Right kidney (tissue), 1 donor: ENCODE data around the gene SECTM1.
"Not testable (repeated sequence)": the region's sequence is repeated elsewhere in the genome, so short reads cannot be mapped to it uniquely, and the experiment has no call there.

ENCODE experiments used
- DNase-seq: peaks from one replicate; pipeline ENCODE4 v3.0.0-alpha.2; 2016

Gene SECTM1

DNA sequence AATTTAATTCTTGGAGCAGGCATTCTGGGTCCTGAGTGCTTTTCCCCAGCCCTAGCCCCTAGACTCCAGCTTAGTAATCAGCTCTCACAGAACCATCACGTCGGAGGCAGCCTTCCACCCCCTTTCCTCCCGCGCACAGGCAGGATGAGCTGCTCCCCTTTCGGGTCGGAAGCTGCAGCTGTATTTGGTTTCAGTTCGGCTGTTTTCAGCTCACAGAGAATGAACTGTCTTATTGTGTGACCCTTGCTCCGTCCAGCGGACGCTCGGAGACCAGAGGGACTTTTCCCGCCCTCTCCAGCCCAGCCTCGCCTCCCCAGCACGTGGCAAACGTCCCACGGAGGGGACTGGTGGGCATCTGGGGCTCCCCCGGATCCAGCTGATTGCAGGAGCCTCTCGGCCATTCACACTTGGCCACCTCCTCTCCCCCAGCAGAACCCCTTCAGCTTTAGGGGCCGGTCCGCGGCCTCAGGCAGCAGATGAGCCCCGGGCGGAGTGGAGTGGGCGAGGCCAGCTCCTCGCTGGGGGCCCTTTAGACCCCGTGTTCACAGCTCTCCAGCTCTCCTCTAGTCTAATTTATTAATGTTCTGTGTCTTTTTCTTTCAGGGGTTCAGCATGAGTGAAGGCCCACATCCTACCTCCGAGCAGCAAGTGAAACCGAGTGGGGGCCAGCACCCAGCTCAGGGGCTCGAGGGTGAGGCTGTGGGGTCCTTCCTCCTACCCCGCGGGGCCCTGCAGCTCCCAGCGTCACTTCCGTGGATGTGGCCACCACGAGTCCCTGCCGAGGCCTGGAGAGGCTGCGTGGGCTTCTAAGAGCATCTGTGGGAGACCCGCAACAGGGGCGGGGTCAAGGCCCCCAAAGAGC, 37.1 kb upstream of the SECTM1 start:
- peak; percentile 62 for DNase-seq

- no peak for DNase-seq
Measured at GRCh38 chr17:82369211-82369610, 35.6 kb upstream of the SECTM1 start.

- DNase-seq: no peak
Measured at GRCh38 chr17:82367724-82368524, 34.4 kb upstream of the SECTM1 start.

DNA sequence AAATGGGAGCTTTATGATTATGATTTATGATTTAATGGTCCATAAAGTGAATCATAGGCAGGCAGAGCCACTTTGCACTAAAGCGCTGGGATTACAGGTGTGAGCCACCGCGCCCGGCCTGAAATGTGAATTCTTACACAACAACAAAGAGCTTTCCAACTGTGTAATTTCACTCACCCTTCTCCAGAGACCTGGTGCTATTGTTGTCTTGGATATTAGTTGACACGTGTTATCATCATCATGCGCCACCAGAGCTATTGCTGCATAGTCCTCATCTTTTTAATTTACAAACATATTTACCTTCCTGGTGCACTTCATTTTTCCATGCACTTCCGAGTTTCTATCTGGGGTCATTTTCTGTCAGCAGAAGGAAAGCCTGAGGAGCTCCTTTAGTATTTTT, 33.2 kb upstream of the SECTM1 start:
- no peak for DNase-seq

- DNase-seq: no peak
Measured at GRCh38 chr17:82365606-82366295, 32.2 kb upstream of the SECTM1 start.

- DNase-seq: no peak
Measured at GRCh38 chr17:82361885-82362633, 28.5 kb upstream of the SECTM1 start.

- not testable (repeated sequence) for DNase-seq
Measured at GRCh38 chr17:82359451-82360074, 26.0 kb upstream of the SECTM1 start.

- no peak for DNase-seq
Measured at GRCh38 chr17:82358465-82359350, 25.1 kb upstream of the SECTM1 start, which contains the start of gene TEX19. TEX19 (plus strand) TSS chr17:82359247; CDS start chr17:82362151, 2,904 bp downstream.

DNA sequence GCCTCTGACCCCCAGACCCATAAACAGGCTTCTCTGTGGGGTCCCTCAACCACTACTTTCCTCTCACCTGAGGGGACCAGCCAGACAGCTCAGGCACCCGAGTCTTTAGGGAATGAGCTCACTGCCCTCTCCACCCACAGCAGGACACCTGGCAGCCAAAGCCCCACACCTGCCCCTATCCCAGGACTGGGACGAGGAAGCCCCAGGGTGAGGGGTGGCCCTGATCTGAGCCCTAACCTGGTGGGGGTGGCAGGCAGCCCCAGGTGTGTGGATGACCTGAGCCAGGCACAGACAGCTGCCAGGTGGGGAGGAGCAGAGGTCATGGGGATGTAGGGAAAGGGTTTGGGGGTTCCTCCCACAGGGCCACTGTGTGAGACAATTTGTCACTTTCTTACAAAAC, 23.8 kb upstream of the SECTM1 start:
- DNase-seq: no peak

- DNase-seq: no peak
Measured at GRCh38 chr17:82356845-82357355, 23.3 kb upstream of the SECTM1 start.

DNA sequence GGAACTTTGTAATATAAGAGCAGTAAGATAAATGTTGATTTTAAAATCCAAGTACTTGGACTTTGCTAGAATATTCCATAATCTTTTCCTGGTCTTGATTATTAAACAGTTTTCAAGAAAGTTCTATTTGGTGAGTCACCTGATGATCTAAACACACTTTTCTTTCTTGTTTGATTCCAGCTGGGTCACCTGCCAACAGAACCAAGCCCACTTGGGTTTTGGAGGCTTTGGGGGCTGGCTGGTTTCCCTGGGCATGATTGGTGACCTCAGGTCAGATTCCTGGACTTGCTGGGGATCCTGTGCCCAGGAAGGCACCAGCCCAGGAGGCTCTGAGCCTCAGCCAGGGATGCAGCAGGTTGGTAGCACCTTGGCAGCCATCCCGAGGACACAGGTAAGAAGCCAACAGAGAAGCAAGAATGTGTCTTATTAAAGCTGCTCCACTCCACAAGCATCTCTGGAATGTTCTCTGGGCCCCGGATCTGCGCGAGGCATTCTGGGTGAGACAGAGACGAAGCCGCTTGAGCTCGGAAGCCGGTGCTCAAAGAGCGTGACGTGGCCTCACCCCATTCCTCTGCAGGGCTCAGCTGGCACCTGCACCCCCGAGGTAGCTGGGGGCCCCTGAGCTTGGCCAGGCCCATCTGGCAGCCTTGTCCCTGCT, 22.3 kb upstream of the SECTM1 start:
- DNase-seq: no peak

GRCh38 chr17:82354804-82355308, 21.3 kb upstream of the SECTM1 start:
- DNase-seq: no peak

DNA sequence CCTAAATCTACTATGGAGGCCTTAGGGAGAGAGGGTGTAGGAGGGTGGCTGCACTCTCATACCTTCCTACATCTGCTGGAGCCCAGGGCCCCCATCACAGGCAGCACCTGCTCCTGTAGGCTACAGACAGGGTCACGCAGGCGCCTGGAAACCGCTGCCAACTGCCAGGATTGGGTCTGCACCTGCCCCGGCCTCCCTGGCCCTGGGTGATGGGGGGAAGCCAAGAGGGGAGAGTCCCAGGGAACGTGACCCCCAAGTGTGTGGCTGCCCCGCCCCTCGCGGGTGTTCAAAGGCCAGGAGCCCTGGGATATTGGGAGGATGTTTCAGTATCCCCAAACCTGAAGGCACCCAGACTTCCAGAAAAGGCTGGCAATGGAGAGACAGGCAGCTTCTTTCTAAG, 19.9 kb upstream of the SECTM1 start:
- DNase-seq: no peak

GRCh38 chr17:82351713-82352488, 18.3 kb upstream of the SECTM1 start:
- DNase-seq: peak; percentile 78

- DNase-seq: no peak
Measured at GRCh38 chr17:82351254-82351712, 17.7 kb upstream of the SECTM1 start.

GRCh38 chr17:82350182-82351030, 16.8 kb upstream of the SECTM1 start:
- DNase-seq: no peak

DNA sequence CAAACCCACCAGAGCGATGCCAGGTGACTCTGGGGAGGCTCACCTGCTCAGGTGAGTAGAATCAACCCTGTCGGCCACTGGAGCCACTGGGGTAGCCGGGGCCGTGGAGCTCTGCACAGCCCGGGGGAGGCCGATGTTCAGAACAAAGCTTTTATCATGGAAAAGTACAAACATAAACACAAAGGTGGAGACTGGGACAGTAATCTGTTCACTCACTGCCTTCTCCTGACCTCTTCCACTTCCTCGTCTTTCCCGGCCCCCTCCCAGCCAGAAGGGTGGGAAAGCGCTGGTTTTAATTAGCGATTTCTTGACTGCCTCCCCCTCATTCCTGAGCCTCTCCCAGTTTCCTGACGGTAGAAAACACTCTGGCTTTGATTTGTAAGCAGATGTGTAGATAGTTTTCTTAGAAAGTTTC, 15.7 kb upstream of the SECTM1 start:
- DNase-seq: peak; percentile 22

DNA sequence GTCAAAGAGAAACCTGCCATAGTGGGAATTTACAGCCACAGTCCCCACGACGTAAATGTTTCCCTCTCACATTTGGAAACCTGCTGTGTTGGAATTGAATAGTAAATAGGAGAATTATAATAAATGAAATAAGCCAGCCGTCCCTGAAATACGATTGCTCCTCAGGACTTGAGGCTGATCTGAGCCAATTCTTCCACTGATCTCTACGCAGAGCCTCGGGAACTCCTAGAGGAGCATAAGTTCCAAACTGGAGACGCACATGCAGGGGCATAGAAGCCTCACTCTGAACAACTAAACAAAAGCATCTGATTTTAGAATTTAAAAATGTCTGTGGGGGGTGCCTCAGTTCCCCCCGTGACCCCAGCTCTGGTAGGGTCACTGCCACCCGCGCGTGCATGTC, 15.3 kb upstream of the SECTM1 start:
- no peak for DNase-seq
